CD4-positive, alpha-beta T cell treated with Interleukin-17A for 1 hour (primary cell): ENCODE data around the gene ARG2.
"Not testable (repeated sequence)": the region's sequence is repeated elsewhere in the genome, so short reads cannot be mapped to it uniquely, and the experiment has no call there.

Experiments
- DNase-seq: peaks from one replicate; pipeline ENCODE4 v3.0.0-alpha.2; 2020

The ARG2 gene

GRCh38 chr14:67586369-67586768 is 33.4 kb upstream of the ARG2 start:
- DNase-seq, result no peak

- DNase-seq, result no peak
These were observed 30.4 kb upstream of the ARG2 start for GRCh38 chr14:67589204-67589770.

GRCh38 chr14:67593650-67594049 is 26.1 kb upstream of the ARG2 start:
- DNase-seq, result not testable (repeated sequence)

- DNase-seq, result no peak
These were observed 24.3 kb upstream of the ARG2 start for GRCh38 chr14:67595392-67595791.

GRCh38 chr14:67599698-67600561 is 19.8 kb upstream of the ARG2 start, which contains the start of gene PIGH:
TSS of gene PIGH (minus strand) at chr14:67600268. CDS start at chr14:67600203, 65 bp downstream.
- peak; percentile 95 for DNase-seq

- DNase-seq, result not testable (repeated sequence)
These were observed 19.2 kb upstream of the ARG2 start for GRCh38 chr14:67600562-67600974.

- no peak for DNase-seq
These were observed 17.6 kb upstream of the ARG2 start for GRCh38 chr14:67602076-67602475.

GRCh38 chr14:67602995-67603545 is 16.6 kb upstream of the ARG2 start:
- DNase-seq, result no peak

- no peak for DNase-seq
These were observed 12.1 kb upstream of the ARG2 start for GRCh38 chr14:67607646-67608045.

- DNase-seq, result no peak
These were observed 9.9 kb upstream of the ARG2 start for GRCh38 chr14:67609642-67610310.

GRCh38 chr14:67610491-67610890 is 9.2 kb upstream of the ARG2 start:
- no peak for DNase-seq

GRCh38 chr14:67618617-67619063 is 1.1 kb upstream of the ARG2 start:
- peak; percentile 90 for DNase-seq

- DNase-seq, result no peak
These were observed 581 bp downstream of the ARG2 start for GRCh38 chr14:67620217-67620785.

GRCh38 chr14:67622675-67623074 is 3.0 kb downstream of the ARG2 start:
- DNase-seq, result no peak

- DNase-seq, result no peak
These were observed 3.4 kb downstream of the ARG2 start for GRCh38 chr14:67623114-67623513.

- DNase-seq, result not testable (repeated sequence)
These were observed 6.4 kb downstream of the ARG2 start for GRCh38 chr14:67626131-67626530.

GRCh38 chr14:67627519-67627918 is 7.8 kb downstream of the ARG2 start:
- DNase-seq, result no peak

- DNase-seq, result no peak
These were observed 10.5 kb downstream of the ARG2 start for GRCh38 chr14:67630186-67630585.

GRCh38 chr14:67630938-67631337 is 11.2 kb downstream of the ARG2 start:
- DNase-seq, result no peak

GRCh38 chr14:67633451-67634147 is 13.9 kb downstream of the ARG2 start:
- no peak for DNase-seq

- no peak for DNase-seq
These were observed 16.7 kb downstream of the ARG2 start for GRCh38 chr14:67636361-67636919.

GRCh38 chr14:67638642-67639041 is 18.9 kb downstream of the ARG2 start:
- DNase-seq, result no peak
